OCI-LY1 (cell line): ENCODE measurements around the gene MTHFD1L.

ENCODE experiments used
- H2AFZ ChIP-seq: fragments of 200-600 bp; sonication (generic), shearing (Covaris generic); 2 replicates; pipeline ENCODE4 v1.6.0; 2014; ENCODE audit warnings: antibody characterized with exemption, mild to moderate bottlenecking, low read length
- H3F3A ChIP-seq: fragments of 200-600 bp; sonication (generic), shearing (Covaris generic); 2 replicates; pipeline ENCODE4 v1.6.0; 2014; ENCODE audit warnings: mild to moderate bottlenecking, antibody characterized with exemption, low read length, moderate library complexity; ENCODE audit not compliant: insufficient read depth
- H3K27ac ChIP-seq: fragments of 200-600 bp; sonication (generic); 2 replicates; pipeline ENCODE4 v1.5.1; 2014; ENCODE audit warnings: low read length, mixed run types, mild to moderate bottlenecking, low read depth; ENCODE audit not compliant: poor library complexity, severe bottlenecking
- H3K27me3 ChIP-seq: fragments of 200-600 bp; sonication (generic); 2 replicates; pipeline ENCODE4 v1.6.0; 2014; ENCODE audit warnings: antibody characterized with exemption, mild to moderate bottlenecking, low read length, moderate library complexity; ENCODE audit not compliant: insufficient read depth
- H3K36me3 ChIP-seq: fragments of 200-600 bp; sonication (generic); 2 replicates; pipeline ENCODE4 v1.6.1; 2014; ENCODE audit warnings: mild to moderate bottlenecking, antibody characterized with exemption, low read length, moderate library complexity, mixed read lengths; ENCODE audit not compliant: insufficient read depth
- H3K4me1 ChIP-seq: fragments of 200-600 bp; sonication (generic); 2 replicates; pipeline ENCODE4 v1.5.1; 2014; ENCODE audit warnings: mild to moderate bottlenecking, low read length, moderate library complexity; ENCODE audit not compliant: insufficient read depth, severe bottlenecking
- H3K4me2 ChIP-seq: fragments of 200-600 bp; sonication (generic), shearing (Covaris generic); 2 replicates; pipeline ENCODE4 v1.6.1; 2014; ENCODE audit warnings: low read length
- H3K4me3 ChIP-seq: fragments of 200-600 bp; sonication (generic); 2 replicates; pipeline ENCODE4 v1.5.1; 2014; ENCODE audit warnings: low read length, low read depth, mild to moderate bottlenecking, mixed read lengths; ENCODE audit not compliant: poor library complexity, severe bottlenecking
- H3K79me2 ChIP-seq: fragments of 200-600 bp; shearing (Covaris generic); 2 replicates; pipeline ENCODE4 v1.6.1; 2016; ENCODE audit warnings: mixed run types, low read length, mixed read lengths; ENCODE audit not compliant: insufficient read depth
- H3K9ac ChIP-seq: fragments of 200-600 bp; sonication (generic), shearing (Covaris generic); 2 replicates; pipeline ENCODE4 v1.6.1; 2014; ENCODE audit warnings: mild to moderate bottlenecking, low read length, mixed read lengths
- H3K9me2 ChIP-seq: fragments of 200-600 bp; sonication (generic), shearing (Covaris generic); 2 replicates; pipeline ENCODE4 v1.6.1; 2014; ENCODE audit warnings: low read depth, mild to moderate bottlenecking, low read length, mixed read lengths
- H3K9me3 ChIP-seq: fragments of 200-600 bp; shearing (Covaris generic); 2 replicates; pipeline ENCODE4 v1.6.1; 2014; ENCODE audit warnings: low read length, mixed read lengths
- H4K20me1 ChIP-seq: fragments of 200-600 bp; sonication (generic), shearing (Covaris generic); 2 replicates; pipeline ENCODE4 v1.6.0; 2016; ENCODE audit warnings: mild to moderate bottlenecking, low read length; ENCODE audit not compliant: insufficient read depth
- EZH2 ChIP-seq: fragments of 200-600 bp; sonication (generic), shearing (Covaris generic); IDR thresholded peaks from 2 replicates; pipeline ENCODE4 v1.8.0; 2017; ENCODE audit warnings: borderline replicate concordance, mixed run types, mild to moderate bottlenecking, antibody characterized with exemption, low read length, moderate library complexity, mixed read lengths
- TF ChIP-seq, protein P1 (sequence below): fragments of 200-600 bp; sonication (generic), shearing (Covaris generic); IDR thresholded peaks from 2 replicates; pipeline ENCODE4 v1.5.1; 2017; ENCODE audit warnings: mild to moderate bottlenecking, antibody characterized with exemption, low read length, moderate library complexity, mixed read lengths

Gene MTHFD1L

DNA sequence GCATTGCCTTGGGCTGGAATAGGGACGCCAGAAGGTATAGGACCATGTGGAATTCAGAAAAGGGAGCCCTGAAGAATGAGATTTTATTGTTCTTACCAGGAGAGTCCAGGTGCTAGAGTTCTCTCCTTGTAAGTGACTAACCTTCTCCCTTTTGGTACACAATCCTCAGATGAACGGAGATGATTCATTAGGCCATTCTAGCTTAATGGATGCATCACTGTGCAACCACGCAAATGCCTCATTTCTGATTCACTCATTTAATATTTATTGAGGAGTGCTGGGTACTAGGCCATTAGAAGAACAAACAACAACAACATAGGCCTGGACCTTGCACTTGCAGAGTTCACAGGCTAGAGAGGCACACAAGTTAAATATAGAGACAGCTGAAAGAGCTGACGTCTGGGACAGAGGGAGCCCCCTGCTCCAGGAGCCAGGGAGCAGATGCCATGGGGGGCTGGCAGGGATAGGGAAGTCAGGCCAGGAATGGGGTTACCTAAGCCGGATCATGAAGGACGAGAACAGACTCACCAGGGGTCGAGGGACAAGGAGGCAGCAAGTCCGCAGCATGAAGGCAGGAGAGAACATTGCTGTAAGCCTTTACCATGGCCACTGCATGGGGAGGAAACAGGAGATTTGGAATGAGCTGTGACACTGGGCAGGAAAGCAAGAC is 194.7 kb downstream of the MTHFD1L start:
- Histone ChIP-seq H2AFZ (no peak overlapping the region), H3F3A (no peaks in the 10 kb centered on the region), H3K9me2 (no peaks in the 10 kb centered on the region), H3K27ac (no peak overlapping the region), H3K27me3 (no peaks in the 10 kb centered on the region), H4K20me1 (no peaks in the 10 kb centered on the region), H3K4me2 (no peak overlapping the region), H3K79me2 (no peaks in the 10 kb centered on the region), H3K36me3 (peaks cover 11% of the 10 kb centered on the region; the same call in 1 of the 2 replicates), H3K4me3 (no peak overlapping the region), H3K9ac (no peak overlapping the region), H3K4me1 (no peaks in the 10 kb centered on the region), H3K9me3 (no peaks in the 10 kb centered on the region)
- TF ChIP-seq EZH2, result no peak
- TF ChIP-seq, protein P1, sequence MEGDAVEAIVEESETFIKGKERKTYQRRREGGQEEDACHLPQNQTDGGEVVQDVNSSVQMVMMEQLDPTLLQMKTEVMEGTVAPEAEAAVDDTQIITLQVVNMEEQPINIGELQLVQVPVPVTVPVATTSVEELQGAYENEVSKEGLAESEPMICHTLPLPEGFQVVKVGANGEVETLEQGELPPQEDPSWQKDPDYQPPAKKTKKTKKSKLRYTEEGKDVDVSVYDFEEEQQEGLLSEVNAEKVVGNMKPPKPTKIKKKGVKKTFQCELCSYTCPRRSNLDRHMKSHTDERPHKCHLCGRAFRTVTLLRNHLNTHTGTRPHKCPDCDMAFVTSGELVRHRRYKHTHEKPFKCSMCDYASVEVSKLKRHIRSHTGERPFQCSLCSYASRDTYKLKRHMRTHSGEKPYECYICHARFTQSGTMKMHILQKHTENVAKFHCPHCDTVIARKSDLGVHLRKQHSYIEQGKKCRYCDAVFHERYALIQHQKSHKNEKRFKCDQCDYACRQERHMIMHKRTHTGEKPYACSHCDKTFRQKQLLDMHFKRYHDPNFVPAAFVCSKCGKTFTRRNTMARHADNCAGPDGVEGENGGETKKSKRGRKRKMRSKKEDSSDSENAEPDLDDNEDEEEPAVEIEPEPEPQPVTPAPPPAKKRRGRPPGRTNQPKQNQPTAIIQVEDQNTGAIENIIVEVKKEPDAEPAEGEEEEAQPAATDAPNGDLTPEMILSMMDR, result no peak

DNA sequence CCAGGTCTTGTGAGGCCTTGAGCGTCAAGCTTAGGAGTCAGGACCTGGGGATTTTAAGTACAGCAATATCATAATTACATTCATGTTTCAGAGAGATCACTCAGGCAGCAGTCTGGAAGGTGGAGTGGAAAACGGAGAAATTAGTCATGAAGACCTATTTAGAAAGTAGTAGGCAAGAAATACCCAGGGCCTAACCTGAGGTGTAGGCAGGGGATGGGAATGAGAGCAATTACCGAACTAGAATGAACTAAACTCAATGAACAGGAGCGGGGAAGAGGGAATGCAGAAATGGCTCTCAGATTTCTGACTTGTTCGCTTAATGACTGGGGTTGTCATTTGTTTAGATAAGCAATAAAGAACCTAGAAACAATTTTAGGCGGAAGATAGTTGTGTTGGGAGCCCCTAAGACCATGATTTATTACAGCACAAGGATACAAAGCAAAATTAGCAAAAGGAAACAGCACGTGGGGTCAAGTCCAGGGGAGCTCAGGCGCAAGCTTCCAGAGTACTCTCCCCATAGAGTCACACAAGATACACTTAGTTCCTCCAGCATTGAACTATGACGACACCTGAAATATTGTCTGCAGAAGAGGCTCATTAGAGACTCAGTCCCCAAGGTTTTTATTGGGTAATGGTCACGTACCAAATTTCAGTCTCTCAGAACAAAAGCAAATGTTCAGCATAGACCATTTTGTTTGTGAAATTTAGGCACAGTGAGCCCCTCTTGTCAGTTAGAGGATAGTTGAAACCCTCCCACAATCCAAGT is 195.4 kb downstream of the MTHFD1L start:
- H2AFZ ChIP-seq, result no peak overlapping the region

DNA sequence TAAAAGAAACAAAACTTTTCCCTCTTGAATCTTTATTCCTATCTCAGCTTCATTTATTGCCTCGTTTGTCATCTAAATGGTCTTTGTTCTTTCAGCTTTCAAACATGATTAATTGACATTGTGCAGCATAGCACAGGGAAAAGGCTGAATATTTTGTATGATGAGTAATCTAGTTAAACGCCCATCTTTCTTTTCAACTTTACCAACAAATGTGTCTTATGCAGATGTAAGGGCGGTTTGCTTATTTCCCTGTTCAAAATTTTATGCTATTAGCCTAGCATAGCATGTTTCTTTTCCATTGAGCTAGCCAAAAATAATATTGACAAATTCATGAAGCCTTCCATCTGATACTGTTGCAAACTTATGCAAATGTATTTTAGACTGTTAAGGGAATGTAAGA is 197.8 kb downstream of the MTHFD1L start:
- Histone ChIP-seq H3K27me3 (no peaks in the 10 kb centered on the region), H4K20me1 (no peaks in the 10 kb centered on the region), H3K9ac (no peak overlapping the region), H3K4me3 (no peak overlapping the region), H3K27ac (no peak overlapping the region), H3K9me2 (no peaks in the 10 kb centered on the region), H3K36me3 (peaks cover 3% of the 10 kb centered on the region; the same call in 1 of the 2 replicates), H3K4me2 (no peak overlapping the region), H3F3A (no peaks in the 10 kb centered on the region), H3K4me1 (no peaks in the 10 kb centered on the region), H3K9me3 (no peaks in the 10 kb centered on the region), H3K79me2 (no peaks in the 10 kb centered on the region), H2AFZ (no peak overlapping the region)
- TF ChIP-seq EZH2, result no peak
- TF ChIP-seq, protein P1, result no peak

More for the DNA sequence above, 195.4 kb downstream of the MTHFD1L start:
- Histone ChIP-seq H3K9me3 (no peaks in the 10 kb centered on the region), H3K36me3 (peaks cover 11% of the 10 kb centered on the region; the same call in 1 of the 2 replicates), H3F3A (no peaks in the 10 kb centered on the region), H3K9ac (no peak overlapping the region), H3K9me2 (no peaks in the 10 kb centered on the region), H3K27me3 (no peaks in the 10 kb centered on the region), H3K27ac (no peak overlapping the region), H3K4me2 (no peak overlapping the region), H4K20me1 (no peaks in the 10 kb centered on the region), H3K79me2 (no peaks in the 10 kb centered on the region), H3K4me1 (no peaks in the 10 kb centered on the region), H3K4me3 (no peak overlapping the region)
- no peak for TF ChIP-seq EZH2
- TF ChIP-seq, protein P1, result no peak
